SK-N-MC (cell line): Measurements from ENCODE around the gene GLYAT.

Experiments
- EZH2 ChIP-seq: fragments of 200-600 bp; sonication (generic); IDR thresholded peaks from one replicate; pipeline ENCODE4 v1.6.1; 2017; ENCODE audit warnings: antibody characterized with exemption
- POLR2AphosphoS5 ChIP-seq: IDR thresholded peaks from 2 replicates; pipeline ENCODE4 v1.6.1; 2012; ENCODE audit warnings: mild to moderate bottlenecking, low read depth, low read length, borderline replicate concordance

DNA sequence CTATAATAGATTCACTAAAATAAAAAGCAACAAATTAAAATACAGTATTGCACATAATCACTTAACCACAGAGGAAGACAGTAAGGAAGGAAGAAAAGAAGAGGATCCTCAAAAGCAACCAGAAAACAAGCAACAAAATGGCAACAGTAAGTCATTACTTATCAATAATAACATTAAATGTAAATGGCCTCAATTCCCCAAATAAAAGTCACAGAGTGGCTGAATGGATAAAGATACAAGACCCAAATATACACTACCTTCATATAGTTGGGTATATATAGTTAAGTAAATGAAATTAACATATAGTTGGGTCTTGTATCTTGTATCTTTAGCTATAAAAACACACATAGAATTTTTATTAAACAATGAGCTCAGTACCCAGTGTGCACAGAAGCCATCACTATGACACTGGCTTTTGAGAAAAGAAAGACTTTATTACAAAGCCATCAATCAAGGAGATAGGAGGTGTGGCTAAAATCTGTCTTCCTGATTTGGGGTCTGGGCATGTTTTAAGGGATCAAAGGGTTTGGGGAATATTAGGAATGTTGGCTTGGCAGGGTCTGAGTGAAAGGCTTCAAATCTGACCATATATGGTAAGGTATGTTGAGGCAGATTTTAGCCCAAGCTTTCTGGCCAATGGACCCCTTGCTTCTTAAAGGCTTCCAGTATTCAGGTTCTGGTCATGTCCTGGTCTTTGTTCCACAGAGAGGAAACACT lies 13.4 kb upstream of the GLYAT start:
- TF ChIP-seq POLR2AphosphoS5 (no peak), EZH2 (no peak)
